Pancreas (tissue), 10 donors: ENCODE data around the gene PRKCQ. TPM values are rescaled to one million over a fixed set of nuclear protein-coding genes. Genes with fewer than 3 reads are reported as not detected.

Source experiments
- ATAC-seq, 4 donors: fragments of 200-7000 bp; cut with Tn5 transposase; one replicate each; pipeline versions ENCODE4 v1.8.0 to v1.9.1; 2020; ENCODE audit warnings: mild to moderate bottlenecking in 4 of 4, moderate library complexity in 4 of 4
- DNase-seq, 6 donors: peaks; one replicate each; pipeline ENCODE4 v3.0.0-alpha.2; 2020
- FAIRE-seq: peaks from 2 replicates; lab custom pipeline; 2012; peaks lifted over from hg19 to GRCh38; lab: Jason Lieb, UNC
- H3K27ac ChIP-seq, 4 donors: fragments of 200-600 bp; sonication (generic); 1 replicate in 3 of 4; 2 replicates in 1 of 4; pipeline versions ENCODE4 v1.5.0 to v1.8.0; 2020
- H3K27me3 ChIP-seq, 4 donors: fragments of 200-600 bp; one replicate each; pipeline ENCODE4 v1.8.0; 2021
- H3K36me3 ChIP-seq, 3 donors: fragments of 200-600 bp; sonication (generic) in 1 of 3; one replicate each; pipeline versions ENCODE4 v1.5.0 to v1.8.0; 2020 to 2021
- H3K4me1 ChIP-seq, 3 donors: fragments of 200-600 bp; one replicate each; pipeline ENCODE4 v1.8.0; 2021
- H3K4me3 ChIP-seq, 4 donors: fragments of 200-600 bp; sonication (generic) in 2 of 4; one replicate each; pipeline versions ENCODE4 v1.5.0 to v1.8.0; 2020 to 2021
- H3K9me3 ChIP-seq, 4 donors: fragments of 200-600 bp; one replicate each; pipeline ENCODE4 v1.8.0; 2021
- CTCF ChIP-seq, 4 donors: fragments of 200-600 bp; sonication (generic) in 3 of 4; IDR thresholded peaks; one replicate each; pipeline versions ENCODE4 v1.5.0 to v1.8.0; 2021; ENCODE audit warnings: antibody characterized with exemption in 4 of 4
- WGBS, 2 donors: extraction: QIAGEN DNeasy Blood & Tissue Kit; methylation state at CpG; one replicate each; pipeline ENCODE4 v1.1.7; 2013; 5-methylcytosine and 5-hydroxymethylcytosine counted together
- intact Hi-C, 3 donors: fragments of 100-400 bp; cut with DNase I; formaldehyde crosslinking; loops; one replicate each; pipeline versions ENCODE4 v1.11.1 to v1.14.2; 2022
- polyA plus RNA-seq, 2 donors: library from polyadenylated mRNA; stranded (reverse); fragments of 200-250 nt; gene quantifications; one replicate each; pipeline ENCODE4 v1.2.3, GENCODE V29; 2013
- total RNA-seq, 6 donors: library from RNA; stranded (reverse); fragmentation: NEBNext Ultra II Directional in 4 of 6; extraction: Animal tissue kit (Norgen Biotek cat#: 25700) in 4 of 6; gene quantifications; one replicate each; pipeline versions ENCODE4 v1.2.1 to v1.2.4, GENCODE V29; 2021 to 2023
- donor health status: healthy with polysubstance abuse.
- donor health status: DM: no; HTN: no; CAD: no; lungs with moderate emphysema.
- donor health status: DM: no; HTN: no; CAD: no.
- donor health status: control.
- donor health status: control.
- donor health status: Bipolar disorder and iron deficiency.
- donor health status: DM: yes; HTN: yes; CAD: no.
- donor health status: DM: no; HTN: no; CAD: no.
- donor health status: DM: no; HTN: no; CAD: no.
- donor health status: DM: yes; HTN: yes; CAD: no.

PRKCQ gene
- total and polyA plus RNA-seq, 8 donors = 1.4 to 5.2 (median 3.4) TPM

- ATAC-seq (peak; percentile 90 to 95 (median 93)), DNase-seq (peak; percentile 81 to 98 (median 86)), FAIRE-seq (no peak)
- H3K4me3 ChIP-seq = peak overlapping the region; percentile 65 to 80 (median 70)
- H3K9me3 ChIP-seq = no peaks in the 10 kb centered on the region
- no peaks in the 10 kb centered on the region for H3K27me3 ChIP-seq
- intact Hi-C loops = no loop called here
- WGBS, 2 donors = 1 to 2% methylated on average over 33 to 56 of the region's 56 CpGs
- peak overlapping the region; percentile 69 to 88 (median 81) for H3K27ac ChIP-seq
- H3K36me3 ChIP-seq = no peaks in the 10 kb centered on the region
- H3K4me1 ChIP-seq = no peaks in the 10 kb centered on the region
- peak; percentile 40 to 51 (median 46) for TF ChIP-seq CTCF (IDR thresholded peaks at IDR 0.05)
These were observed 378 bp upstream of the PRKCQ start for GRCh38 chr10:6580279-6581029.

- 7 to 11% methylated on average over 16 of the region's 16 CpGs for WGBS, 2 donors
- no peak for TF ChIP-seq CTCF (IDR thresholded peaks at IDR 0.05)
- FAIRE-seq = no peak
- peak; percentile 16 to 50 (median 35) for ATAC-seq
- H3K4me3 ChIP-seq = peak overlapping the region; percentile 55 to 72 (median 66)
- peak overlapping the region; percentile 16 to 88 (median 62) for H3K27ac ChIP-seq
- H3K27me3 ChIP-seq = no peaks in the 10 kb centered on the region
- intact Hi-C loops = no loop called here
- H3K36me3 ChIP-seq = no peaks in the 10 kb centered on the region
- H3K9me3 ChIP-seq = no peaks in the 10 kb centered on the region
- peak in 5 of 6 donors; percentile 23 to 57 (median 49) for DNase-seq
- H3K4me1 ChIP-seq = no peaks in the 10 kb centered on the region
These were observed 733 bp downstream of the PRKCQ start for GRCh38 chr10:6579183-6579903.

- H3K27me3 ChIP-seq = no peaks in the 10 kb centered on the region
- no peaks in the 10 kb centered on the region for H3K4me1 ChIP-seq
- 32 to 37% methylated on average over 8 of the region's 8 CpGs for WGBS, 2 donors
- peak overlapping the region in 3 of 4 donors; percentile 65 to 72 (median 68) for H3K4me3 ChIP-seq
- FAIRE-seq (no peak), DNase-seq (no peak), ATAC-seq (no peak)
- H3K9me3 ChIP-seq = no peaks in the 10 kb centered on the region
- H3K27ac ChIP-seq = peak overlapping the region in 3 of 4 donors; percentile 16 to 88 (median 87)
- intact Hi-C loops = no loop called here
- TF ChIP-seq CTCF (IDR thresholded peaks at IDR 0.05) = no peak
- H3K36me3 ChIP-seq = no peaks in the 10 kb centered on the region
These were observed 1.3 kb downstream of the PRKCQ start for GRCh38 chr10:6578795-6579182.

GRCh38 chr10:6578251-6578771 is 1.8 kb downstream of the PRKCQ start:
- Histone ChIP-seq H3K4me1 (no peaks in the 10 kb centered on the region), H3K36me3 (no peaks in the 10 kb centered on the region), H3K9me3 (no peaks in the 10 kb centered on the region), H3K27ac (peak overlapping the region in 1 of 4 donors; percentile 87), H3K27me3 (no peaks in the 10 kb centered on the region), H3K4me3 (no peak overlapping the region)
- DNase-seq (no peak), FAIRE-seq (no peak), ATAC-seq (no peak)
- no peak for TF ChIP-seq CTCF (IDR thresholded peaks at IDR 0.05)
- WGBS, 2 donors = 76 to 80% methylated on average over 11 of the region's 11 CpGs
- intact Hi-C loops = no loop called here
